ENCODE data around the gene ZNF618. TPM values are rescaled to one million over a fixed set of nuclear protein-coding genes. Genes with fewer than 3 reads are reported as not detected.

ZNF618 gene
- polyA plus RNA-seq, 1 of the 3 experiments (the other 2 are of a cell fraction) = 6.2 TPM

GRCh38 chr9:113997610-113998009 is 121.5 kb downstream of the ZNF618 start:
- CTCF ChIA-PET = interaction anchor here (1.2 to 2.4 kb wide), 5 partner anchors 13 to 293 kb away, joined by 4 to 11 read pairs (median 4); no protein-coding TSS in a partner anchor
- no peaks in the 10 kb centered on the region for H3K9me3 ChIP-seq
- H3K4me1 ChIP-seq (ENCODE audit: control insufficient read depth in 1 of 2, insufficient read depth in 2 of 2, low read depth in 1 of 2, low read length in 1 of 2) = peaks cover 16 to 55% of the 10 kb centered on the region in 2 experiments; a peak in 3 of 4 replicates
- no peak overlapping the region for H3K4me3 ChIP-seq (ENCODE audit: low read depth in 2 of 2, low read length in 1 of 2)
- peaks cover 6 to 11% of the 10 kb centered on the region in 2 experiments for H3K36me3 ChIP-seq (replicated peaks in 1 of 2; ENCODE audit: control insufficient read depth in 1 of 2, insufficient read depth in 2 of 2, low read length in 1 of 2)
- H3K27ac ChIP-seq (ENCODE audit: low read depth in 2 of 2, low read length in 1 of 2) = no peak overlapping the region; a peak in 1 of 4 replicates
- no peak overlapping the region for H2AFZ ChIP-seq (ENCODE audit: low read depth)
- H3K4me2 ChIP-seq = no peak overlapping the region
- no peaks in the 10 kb centered on the region for H3K27me3 ChIP-seq (ENCODE audit: insufficient read depth)
- DNase-seq = no peak
- H4K20me1 ChIP-seq (ENCODE audit: insufficient read depth) = peaks cover 19% of the 10 kb centered on the region
- POLR2A ChIA-PET = no interaction called here
- 92% methylated on average over 4 of the region's 5 CpGs for WGBS (ENCODE audit: low lambda C conversion rate)
- H3K9me2 ChIP-seq = no peaks in the 10 kb centered on the region
- H3K79me2 ChIP-seq (ENCODE audit: insufficient read depth) = no peaks in the 10 kb centered on the region; the same call in 1 of the 2 replicates
- TF ChIP-seq NFIC (IDR thresholded peaks at IDR 0.05; ENCODE audit: borderline replicate concordance) (no peak), FOXJ3 (CRISPR knock-in tag; IDR thresholded peaks at IDR 0.05) (no peak), GABPA (IDR thresholded peaks at IDR 0.05; ENCODE audit: low read depth) (no peak), SMC3 (IDR thresholded peaks at IDR 0.05; ENCODE audit: low read depth, low read length) (no peak), MXI1 (IDR thresholded peaks at IDR 0.05; ENCODE audit: low read depth, low read length) (no peak), PBX3 (IDR thresholded peaks at IDR 0.05) (no peak), RXRA (IDR thresholded peaks at IDR 0.05; ENCODE audit: borderline replicate concordance, low read depth) (no peak), NRF1 (IDR thresholded peaks at IDR 0.05; ENCODE audit: low read depth, low read length) (no peak), USF1 (IDR thresholded peaks at IDR 0.05; ENCODE audit: borderline replicate concordance, low read depth) (no peak), EZH2phosphoT487 (IDR thresholded peaks at IDR 0.05; ENCODE audit: borderline replicate concordance, low read depth) (no peak), ZBTB33 (IDR thresholded peaks at IDR 0.05; ENCODE audit: borderline replicate concordance, low read depth) (no peak), MAX (IDR thresholded peaks at IDR 0.05; ENCODE audit: low read depth) (no peak)
- no peak overlapping the region for H3K9ac ChIP-seq
- no peaks in the 10 kb centered on the region for H3F3A ChIP-seq (replicated peaks; ENCODE audit: insufficient read depth)

- H2AFZ ChIP-seq (ENCODE audit: low read depth) = no peak overlapping the region
- H3K4me2 ChIP-seq = no peak overlapping the region
- peaks cover 16 to 55% of the 10 kb centered on the region in 2 experiments; a peak in 3 of 4 replicates for H3K4me1 ChIP-seq (ENCODE audit: control insufficient read depth in 1 of 2, insufficient read depth in 2 of 2, low read depth in 1 of 2, low read length in 1 of 2)
- H3K9ac ChIP-seq = no peak overlapping the region
- no peaks in the 10 kb centered on the region for H3K9me3 ChIP-seq
- TF ChIP-seq ELF1 (IDR thresholded peaks at IDR 0.05) = no peak
- no peak for TF ChIP-seq YY1 (IDR thresholded peaks at IDR 0.05; ENCODE audit: low read depth)
- no peak for TF ChIP-seq GATA2 (CRISPR knock-in tag; IDR thresholded peaks at IDR 0.05)
- no peak for TF ChIP-seq EZH2phosphoT487 (IDR thresholded peaks at IDR 0.05; ENCODE audit: borderline replicate concordance, low read depth)
- TF ChIP-seq MXI1 (IDR thresholded peaks at IDR 0.05; ENCODE audit: low read depth, low read length) = no peak
- TF ChIP-seq SMC3 (IDR thresholded peaks at IDR 0.05; ENCODE audit: low read depth, low read length) = no peak
- TF ChIP-seq TAF1 (IDR thresholded peaks at IDR 0.05; ENCODE audit: borderline replicate concordance, low read depth, low read length) = no peak
- TF ChIP-seq GABPA (IDR thresholded peaks at IDR 0.05; ENCODE audit: low read depth) = no peak
- no peak for TF ChIP-seq PBX3 (IDR thresholded peaks at IDR 0.05)
- no peak for TF ChIP-seq USF2 (IDR thresholded peaks at IDR 0.05; ENCODE audit: borderline replicate concordance, low read depth, low read length)
- no peak overlapping the region; a peak in 1 of 4 replicates for H3K27ac ChIP-seq (ENCODE audit: low read depth in 2 of 2, low read length in 1 of 2)
- 98% methylated on average over 11 of the region's 11 CpGs for WGBS (ENCODE audit: low lambda C conversion rate)
- peaks cover 6 to 15% of the 10 kb centered on the region in 2 experiments for H3K36me3 ChIP-seq (replicated peaks in 1 of 2; ENCODE audit: control insufficient read depth in 1 of 2, insufficient read depth in 2 of 2, low read length in 1 of 2)
- ChIA-PET CTCF (interaction anchor here (1.2 to 2.4 kb wide), 3 partner anchors 13 to 190 kb away, joined by 4 to 11 read pairs (median 4); no protein-coding TSS in a partner anchor), POLR2A (no interaction called here)
- H3K79me2 ChIP-seq (ENCODE audit: insufficient read depth) = no peaks in the 10 kb centered on the region; the same call in 1 of the 2 replicates
- H3K4me3 ChIP-seq (ENCODE audit: low read depth in 2 of 2, low read length in 1 of 2) = no peak overlapping the region
- no peaks in the 10 kb centered on the region for H3K27me3 ChIP-seq (ENCODE audit: insufficient read depth)
- no peaks in the 10 kb centered on the region for H3K9me2 ChIP-seq
- peaks cover 14% of the 10 kb centered on the region for H4K20me1 ChIP-seq (ENCODE audit: insufficient read depth)
- no peak for DNase-seq
- H3F3A ChIP-seq (replicated peaks; ENCODE audit: insufficient read depth) = no peaks in the 10 kb centered on the region
Observed at GRCh38 chr9:113998114-113998513, 122.0 kb downstream of the ZNF618 start.
